ENCODE data around the gene CYP26A1.

CYP26A1 gene

GRCh38 chr10:93113042-93113441, 39.3 kb downstream of the CYP26A1 start:
- Histone ChIP-seq H3K4me1 (ENCODE audit: control insufficient read depth, insufficient read depth, low read length) (peaks cover 2% of the 10 kb centered on the region), H3K9ac (ENCODE audit: low read depth, low read length) (no peak overlapping the region), H3K36me3 (ENCODE audit: control insufficient read depth, insufficient read depth, low read length) (no peaks in the 10 kb centered on the region), H3K27me3 (ENCODE audit: control insufficient read depth, insufficient read depth, low read length) (peaks cover 2% of the 10 kb centered on the region), H3K9me3 (ENCODE audit: control insufficient read depth, insufficient read depth, low read length) (no peaks in the 10 kb centered on the region), H3K4me3 (ENCODE audit: low read depth, low read length) (no peak overlapping the region)

GRCh38 chr10:93115661-93116383, 42.1 kb downstream of the CYP26A1 start:
- Histone ChIP-seq H3K27me3 (ENCODE audit: control insufficient read depth, insufficient read depth, low read length) (peaks cover 2% of the 10 kb centered on the region), H3K36me3 (ENCODE audit: control insufficient read depth, insufficient read depth, low read length) (no peaks in the 10 kb centered on the region), H3K4me1 (ENCODE audit: control insufficient read depth, insufficient read depth, low read length) (no peaks in the 10 kb centered on the region), H3K9me3 (ENCODE audit: control insufficient read depth, insufficient read depth, low read length) (no peaks in the 10 kb centered on the region), H3K4me3 (ENCODE audit: low read depth, low read length) (no peak overlapping the region), H3K9ac (ENCODE audit: low read depth, low read length) (no peak overlapping the region)

- no peaks in the 10 kb centered on the region for H3K36me3 ChIP-seq (ENCODE audit: control insufficient read depth, insufficient read depth, low read length)
- H3K27me3 ChIP-seq (ENCODE audit: control insufficient read depth, insufficient read depth, low read length): no peaks in the 10 kb centered on the region
- no peak overlapping the region for H3K4me3 ChIP-seq (ENCODE audit: low read depth, low read length)
- no peaks in the 10 kb centered on the region for H3K4me1 ChIP-seq (ENCODE audit: control insufficient read depth, insufficient read depth, low read length)
- no peak overlapping the region for H3K9ac ChIP-seq (ENCODE audit: low read depth, low read length)
- no peaks in the 10 kb centered on the region for H3K9me3 ChIP-seq (ENCODE audit: control insufficient read depth, insufficient read depth, low read length)
Measured at GRCh38 chr10:93121311-93121710, 47.6 kb downstream of the CYP26A1 start.

GRCh38 chr10:93123766-93124165, 50.1 kb downstream of the CYP26A1 start:
- H3K9ac ChIP-seq (ENCODE audit: low read depth, low read length): no peak overlapping the region

GRCh38 chr10:93124580-93125318, 51.1 kb downstream of the CYP26A1 start:
- H3K9me3 ChIP-seq (ENCODE audit: control insufficient read depth, insufficient read depth, low read length): peaks cover 7% of the 10 kb centered on the region
- H3K9ac ChIP-seq (ENCODE audit: low read depth, low read length): no peak overlapping the region
- no peaks in the 10 kb centered on the region for H3K27me3 ChIP-seq (ENCODE audit: control insufficient read depth, insufficient read depth, low read length)
- H3K36me3 ChIP-seq (ENCODE audit: control insufficient read depth, insufficient read depth, low read length): no peaks in the 10 kb centered on the region
- no peaks in the 10 kb centered on the region for H3K4me1 ChIP-seq (ENCODE audit: control insufficient read depth, insufficient read depth, low read length)
- H3K4me3 ChIP-seq (ENCODE audit: low read depth, low read length): no peak overlapping the region

More at GRCh38 chr10:93123766-93124165, 50.1 kb downstream of the CYP26A1 start:
- no peaks in the 10 kb centered on the region for H3K4me1 ChIP-seq (ENCODE audit: control insufficient read depth, insufficient read depth, low read length)
- peaks cover 6% of the 10 kb centered on the region for H3K9me3 ChIP-seq (ENCODE audit: control insufficient read depth, insufficient read depth, low read length)
- H3K36me3 ChIP-seq (ENCODE audit: control insufficient read depth, insufficient read depth, low read length): no peaks in the 10 kb centered on the region
- no peaks in the 10 kb centered on the region for H3K27me3 ChIP-seq (ENCODE audit: control insufficient read depth, insufficient read depth, low read length)
- no peak overlapping the region for H3K4me3 ChIP-seq (ENCODE audit: low read depth, low read length)

- no peaks in the 10 kb centered on the region for H3K4me1 ChIP-seq (ENCODE audit: control insufficient read depth, insufficient read depth, low read length)
Measured at GRCh38 chr10:93125966-93126365, 52.3 kb downstream of the CYP26A1 start.

GRCh38 chr10:93126483-93127052, 52.9 kb downstream of the CYP26A1 start:
- no peaks in the 10 kb centered on the region for H3K4me1 ChIP-seq (ENCODE audit: control insufficient read depth, insufficient read depth, low read length)
- H3K9me3 ChIP-seq (ENCODE audit: control insufficient read depth, insufficient read depth, low read length): peaks cover 7% of the 10 kb centered on the region
- H3K27me3 ChIP-seq (ENCODE audit: control insufficient read depth, insufficient read depth, low read length): no peaks in the 10 kb centered on the region
- no peaks in the 10 kb centered on the region for H3K36me3 ChIP-seq (ENCODE audit: control insufficient read depth, insufficient read depth, low read length)
- H3K4me3 ChIP-seq (ENCODE audit: low read depth, low read length): no peak overlapping the region
- H3K9ac ChIP-seq (ENCODE audit: low read depth, low read length): no peak overlapping the region

More at GRCh38 chr10:93125966-93126365, 52.3 kb downstream of the CYP26A1 start:
- Histone ChIP-seq H3K27me3 (ENCODE audit: control insufficient read depth, insufficient read depth, low read length) (no peaks in the 10 kb centered on the region), H3K9ac (ENCODE audit: low read depth, low read length) (no peak overlapping the region), H3K36me3 (ENCODE audit: control insufficient read depth, insufficient read depth, low read length) (no peaks in the 10 kb centered on the region), H3K4me3 (ENCODE audit: low read depth, low read length) (no peak overlapping the region), H3K9me3 (ENCODE audit: control insufficient read depth, insufficient read depth, low read length) (peaks cover 7% of the 10 kb centered on the region)
